ENCODE measurements around the gene RFLNA. TPM values are rescaled to one million over a fixed set of nuclear protein-coding genes. Genes with fewer than 3 reads are reported as not detected.
"Not testable (repeated sequence)": the region's sequence is repeated elsewhere in the genome, so short reads cannot be mapped to it uniquely, and the experiment has no call there.

RFLNA gene
- total and polyA plus RNA-seq, 2 experiments from 2014 or later, result 3.9 to 20.4 TPM

GRCh38 chr12:124300657-124301056, 5.8 kb downstream of the RFLNA start:
- not testable (repeated sequence) for H3K4me3 ChIP-seq; H3K27ac ChIP-seq (ENCODE audit: low read depth); ATAC-seq; H3K4me2 ChIP-seq; H3K4me3 Mint-ChIP-seq; DNase-seq (ENCODE audit: low spot score); H3K9me3 Mint-ChIP-seq; H3K27ac Mint-ChIP-seq; H3F3A ChIP-seq (replicated peaks; ENCODE audit: low read depth); H2AFZ ChIP-seq; H3K36me3 ChIP-seq (ENCODE audit: insufficient read depth); H3K9me2 ChIP-seq (ENCODE audit: insufficient read depth); H4K20me1 ChIP-seq (replicated peaks; ENCODE audit: insufficient read depth)
- Mint-ChIP-seq H3K4me1 (peaks cover 23% of the 10 kb centered on the region), H3K27me3 (ENCODE audit: insufficient read depth, low read depth, poor library complexity) (peaks cover 23% of the 10 kb centered on the region), H3K36me3 (ENCODE audit: low read depth) (peaks cover 10% of the 10 kb centered on the region)
- peaks cover 20% of the 10 kb centered on the region for H3K4me1 ChIP-seq (ENCODE audit: insufficient read depth)
- peaks cover 30% of the 10 kb centered on the region for H3K79me2 ChIP-seq (replicated peaks; ENCODE audit: insufficient read depth)
- peaks cover 14% of the 10 kb centered on the region for H3K27me3 ChIP-seq (ENCODE audit: insufficient read depth)

- H3K27me3 Mint-ChIP-seq (ENCODE audit: insufficient read depth, low read depth, poor library complexity), result peaks cover 19% of the 10 kb centered on the region
- H3K4me2 ChIP-seq, result no peak overlapping the region
- no peak overlapping the region for H3K27ac Mint-ChIP-seq
- DNase-seq (ENCODE audit: low spot score) (no peak), ATAC-seq (no peak)
- peaks cover 19% of the 10 kb centered on the region for H3K4me1 ChIP-seq (ENCODE audit: insufficient read depth)
- H3K36me3 ChIP-seq (ENCODE audit: insufficient read depth), result no peaks in the 10 kb centered on the region
- H3K79me2 ChIP-seq (replicated peaks; ENCODE audit: insufficient read depth), result peaks cover 30% of the 10 kb centered on the region
- peaks cover 10% of the 10 kb centered on the region for H3K36me3 Mint-ChIP-seq (ENCODE audit: low read depth)
- no peak overlapping the region for H3K4me3 ChIP-seq
- no peaks in the 10 kb centered on the region for H3K9me3 Mint-ChIP-seq
- H3K27me3 ChIP-seq (ENCODE audit: insufficient read depth), result peaks cover 10% of the 10 kb centered on the region; the same call in 1 of the 2 replicates
- H3K4me1 Mint-ChIP-seq, result peaks cover 21% of the 10 kb centered on the region
- no peaks in the 10 kb centered on the region for H3F3A ChIP-seq (replicated peaks; ENCODE audit: low read depth)
- no peak overlapping the region for H3K27ac ChIP-seq (ENCODE audit: low read depth)
- H2AFZ ChIP-seq, result no peak overlapping the region
- H4K20me1 ChIP-seq (replicated peaks; ENCODE audit: insufficient read depth), result no peaks in the 10 kb centered on the region; the same call in 1 of the 2 replicates
- H3K9me2 ChIP-seq (ENCODE audit: insufficient read depth), result no peaks in the 10 kb centered on the region
- no peak overlapping the region for H3K4me3 Mint-ChIP-seq
- no peak for TF ChIP-seq CREB1 (CRISPR knock-in tag; IDR thresholded peaks at IDR 0.05; ENCODE audit: low read depth)
- no peak for TF ChIP-seq ZNF462 (CRISPR knock-in tag; IDR thresholded peaks at IDR 0.05)
- no peak for TF ChIP-seq REST (IDR thresholded peaks at IDR 0.05; ENCODE audit: unreplicated experiment)
- no peak for TF ChIP-seq EZH2 (IDR thresholded peaks at IDR 0.05; ENCODE audit: low read depth, unreplicated experiment)
- no peak for TF ChIP-seq STAT1 (IDR thresholded peaks at IDR 0.05; ENCODE audit: unreplicated experiment)
- TF ChIP-seq ETS1 (IDR thresholded peaks at IDR 0.05), result no peak
- TF ChIP-seq CTCF (conservative IDR thresholded peaks at IDR 0.05; ENCODE audit: low read depth in 2 of 2), result no peak
- TF ChIP-seq ZNF331 (CRISPR knock-in tag; IDR thresholded peaks at IDR 0.05; ENCODE audit: low read depth), result no peak
- no peak for TF ChIP-seq POLR2AphosphoS5 (IDR thresholded peaks at IDR 0.05; ENCODE audit: low read depth)
Measured at GRCh38 chr12:124301084-124301654, 6.3 kb downstream of the RFLNA start.

Data from GM23338 (cell line).